Skin of body (tissue), 2 donors: Measurements from ENCODE around the gene GPR153. TPM values are rescaled to one million over a fixed set of nuclear protein-coding genes. Genes with fewer than 3 reads are reported as not detected.

Experiments
- DNase-seq: peaks from one replicate; lab custom pipeline; 2025; lab: John Stamatoyannopoulos, UW
- total RNA-seq: library from RNA; depleted of rRNA; stranded (reverse); fragments of >200 nt; gene quantifications from one replicate; pipeline ENCODE4 v1.2.3, GENCODE V29; 2014

GPR153 gene
- total RNA-seq, 1 donor from 2014 or later, result 17.4 TPM

DNA sequence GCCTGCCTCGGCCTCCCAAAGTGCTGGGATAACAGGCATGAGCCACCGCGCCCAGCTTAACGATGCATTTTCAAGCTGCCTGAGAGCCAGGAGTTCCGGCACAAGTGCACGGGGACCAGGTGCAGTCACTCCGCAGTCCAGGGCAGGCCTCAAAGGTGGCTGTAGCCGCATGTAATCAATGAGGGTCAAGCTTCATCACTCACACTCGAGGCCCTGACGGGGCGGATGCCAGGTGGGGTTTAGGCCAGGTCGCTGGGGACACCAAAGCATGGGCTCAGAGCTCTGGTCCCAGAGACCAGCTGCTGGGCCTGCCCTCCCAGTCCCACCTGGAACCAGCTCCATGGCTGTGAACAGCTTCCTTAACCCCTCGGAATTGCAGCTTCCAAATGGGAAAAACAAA lies 26.1 kb upstream of the GPR153 start:
- DNase-seq, result no peak

GRCh38 chr1:6286266-6286665 lies 25.4 kb upstream of the GPR153 start:
- DNase-seq, result no peak

GRCh38 chr1:6285336-6285735 lies 24.4 kb upstream of the GPR153 start:
- no peak for DNase-seq

DNA sequence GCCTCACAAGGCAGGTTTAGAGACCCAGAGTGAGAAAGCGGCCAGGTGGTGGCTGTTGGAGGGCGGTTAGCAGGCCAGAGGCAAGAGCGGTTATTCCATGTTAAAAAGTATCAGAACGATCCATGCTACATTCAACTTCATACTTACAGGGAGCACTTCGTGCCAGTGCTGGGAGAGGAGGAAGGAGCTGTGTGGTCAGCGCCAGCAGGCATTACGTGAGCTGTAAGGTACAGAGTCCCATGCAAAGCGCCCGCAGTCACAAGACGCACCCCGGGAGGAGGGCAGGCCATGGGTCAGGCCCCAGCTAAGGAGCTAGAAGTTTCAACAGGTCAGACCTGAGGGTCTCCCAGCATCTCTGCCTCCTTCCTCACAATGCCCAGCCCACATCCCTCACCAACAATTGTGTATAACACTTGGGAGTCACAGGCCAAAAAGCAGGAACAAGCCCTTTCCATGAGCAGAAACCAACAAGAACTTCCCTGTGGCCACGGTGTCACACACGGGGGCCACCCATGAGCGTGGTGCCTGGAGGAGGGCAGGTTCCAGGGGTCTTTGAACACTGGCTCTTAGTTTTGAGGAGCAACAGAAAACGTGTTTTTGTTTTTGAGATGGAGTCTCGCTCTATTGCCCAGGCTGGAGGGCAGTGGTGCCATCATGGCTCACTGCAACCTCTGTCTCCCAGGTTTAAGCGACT lies 21.8 kb upstream of the GPR153 start:
- no peak for DNase-seq

- DNase-seq, result no peak
Observed at GRCh38 chr1:6281511-6282402, 20.9 kb upstream of the GPR153 start.

- DNase-seq, result no peak
Observed at GRCh38 chr1:6280761-6281451, 20.0 kb upstream of the GPR153 start.

GRCh38 chr1:6279613-6280383 lies 18.9 kb upstream of the GPR153 start:
- DNase-seq, result no peak

DNA sequence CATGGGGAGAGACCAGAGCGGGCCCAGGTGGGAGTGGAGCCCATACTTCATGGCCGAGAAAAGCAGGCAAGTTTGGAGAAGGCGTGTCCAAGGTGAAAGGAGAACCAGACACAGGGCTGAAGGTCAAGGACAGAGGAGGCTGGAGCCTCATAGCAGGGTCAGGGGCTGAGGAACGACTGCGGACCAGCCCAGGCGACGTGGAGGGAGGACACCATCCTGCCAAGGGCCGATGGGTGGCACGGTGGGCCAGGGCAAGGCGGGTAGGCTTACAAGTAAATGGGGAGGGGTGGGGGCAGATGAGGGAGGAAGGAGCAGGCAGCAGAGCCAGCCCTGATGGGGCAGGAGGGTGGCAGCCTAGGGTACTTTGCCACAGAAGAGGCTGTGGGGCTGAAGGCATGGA lies 18.2 kb upstream of the GPR153 start:
- no peak for DNase-seq

DNA sequence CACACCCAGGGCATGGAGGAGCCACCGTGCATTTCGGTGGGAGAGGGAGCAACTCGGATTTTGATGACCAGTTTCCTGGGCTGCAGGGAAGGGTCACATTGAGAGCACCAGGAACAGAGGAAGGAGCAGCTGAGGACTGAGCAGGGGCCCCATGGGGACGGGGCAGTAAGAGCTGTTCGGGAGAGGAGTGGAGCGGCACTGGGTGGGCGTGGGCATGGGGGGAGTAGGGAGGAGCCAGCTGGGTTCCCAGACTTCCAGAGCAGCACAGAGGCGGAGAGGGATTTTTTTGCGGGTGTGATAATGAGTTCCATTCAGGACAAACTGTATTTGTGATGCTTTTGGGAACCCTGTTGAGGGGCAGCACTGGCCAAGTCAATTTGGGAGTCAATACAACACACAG lies 17.4 kb upstream of the GPR153 start:
- DNase-seq, result peak; percentile 11

DNA sequence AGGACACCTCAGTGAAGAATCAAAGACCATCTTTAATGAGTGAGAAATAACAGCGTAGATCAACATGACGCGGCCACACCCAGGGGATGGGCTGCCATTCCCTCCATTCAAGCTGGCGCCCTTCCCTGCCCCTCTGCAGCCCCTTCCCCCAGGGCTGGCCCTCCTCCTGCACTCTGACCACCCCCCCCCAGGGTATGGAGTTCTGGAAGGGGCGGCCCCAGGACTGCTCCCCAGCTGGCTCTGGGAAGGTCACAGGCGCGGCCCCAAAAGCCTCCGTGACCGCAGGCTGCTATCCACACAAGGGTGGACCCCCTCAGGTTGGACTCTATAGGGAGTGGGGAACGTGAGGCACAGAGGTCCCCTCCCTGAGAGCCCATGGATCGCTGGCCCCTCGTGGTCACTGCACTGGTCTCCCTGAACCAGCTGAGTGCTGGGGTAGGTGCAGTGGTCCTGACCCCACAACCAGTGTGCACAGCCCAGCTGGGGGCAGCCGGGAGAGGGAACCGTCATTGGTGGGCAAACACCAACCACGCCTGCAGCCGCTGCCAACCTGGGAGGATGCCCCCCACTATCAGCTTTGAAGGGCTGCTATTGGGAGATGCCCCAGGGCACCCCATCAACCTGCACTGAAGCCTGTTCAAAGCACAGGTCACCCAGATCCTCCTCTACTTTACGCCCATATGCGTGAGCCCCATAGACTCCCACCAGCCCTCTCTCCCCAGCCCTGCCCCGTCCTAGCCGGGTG lies 16.1 kb upstream of the GPR153 start:
- peak; percentile 46 for DNase-seq

GRCh38 chr1:6275826-6276782 lies 15.2 kb upstream of the GPR153 start:
- DNase-seq, result peak; percentile 88

GRCh38 chr1:6274622-6275139 lies 13.8 kb upstream of the GPR153 start:
- DNase-seq, result no peak

DNA sequence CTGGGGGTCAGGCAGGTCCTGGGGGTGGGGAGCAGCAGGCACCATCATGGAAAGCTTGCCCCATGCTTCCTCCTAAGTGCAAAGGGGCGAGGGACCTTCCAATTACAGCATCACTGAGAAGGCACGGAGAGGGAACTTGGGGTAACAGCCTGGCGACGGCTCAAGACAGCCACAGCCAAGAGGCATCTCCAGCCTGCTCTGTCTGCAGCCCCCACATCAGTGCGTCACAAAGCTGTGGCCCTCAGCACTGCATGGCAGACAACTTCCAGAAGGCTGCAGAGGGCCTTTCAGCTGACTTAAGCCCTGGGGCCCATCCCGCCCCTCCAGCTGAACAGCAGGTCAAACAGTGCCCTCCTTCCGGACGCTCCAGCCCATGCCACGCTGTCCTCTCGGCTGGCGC lies 13.2 kb upstream of the GPR153 start:
- no peak for DNase-seq

- DNase-seq, result no peak
Observed at GRCh38 chr1:6273380-6273891, 12.5 kb upstream of the GPR153 start.

- DNase-seq, result no peak
Observed at GRCh38 chr1:6272868-6273267, 12.0 kb upstream of the GPR153 start.

DNA sequence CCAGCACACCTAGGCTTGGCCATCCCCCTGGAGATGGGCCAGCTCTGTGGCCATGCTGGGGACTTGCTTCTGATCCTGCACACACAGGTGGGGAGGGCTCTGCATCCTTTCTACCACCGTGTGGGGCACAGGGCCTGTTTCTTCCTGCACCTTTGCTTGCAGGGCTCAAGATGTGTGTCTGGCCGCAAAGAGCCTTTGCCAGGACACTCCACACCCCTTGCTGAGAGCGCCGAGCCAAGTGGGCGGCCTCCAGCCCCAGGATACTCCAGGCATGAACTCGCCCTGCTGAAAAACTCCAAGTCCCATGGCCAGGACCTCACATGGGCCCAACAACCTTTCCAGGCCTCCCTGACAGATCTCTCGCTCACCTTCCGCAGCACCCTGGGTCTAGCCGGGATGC lies 11.6 kb upstream of the GPR153 start:
- DNase-seq, result no peak

- peak; percentile 46 for DNase-seq
Observed at GRCh38 chr1:6271554-6271953, 10.7 kb upstream of the GPR153 start.

DNA sequence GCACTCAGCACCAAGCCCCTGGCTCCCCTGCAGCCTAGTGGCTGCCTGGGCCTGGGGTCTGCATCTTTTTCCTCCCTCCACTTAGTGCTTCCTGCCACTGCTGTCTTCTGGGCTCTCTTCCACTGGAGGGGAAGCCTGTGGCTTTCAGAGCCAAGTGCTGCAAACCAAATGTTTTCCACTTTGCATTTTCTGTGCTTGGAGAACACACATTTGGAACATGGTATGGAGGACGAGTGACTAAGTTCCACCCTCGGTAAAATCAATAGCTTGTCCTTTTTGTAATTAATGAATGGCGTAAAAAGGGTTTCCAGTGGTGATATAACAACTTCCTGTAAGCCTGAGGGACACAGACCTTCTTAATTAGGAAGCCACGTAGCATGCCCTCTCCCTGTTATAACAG lies 10.1 kb upstream of the GPR153 start:
- DNase-seq, result peak; percentile 93

DNA sequence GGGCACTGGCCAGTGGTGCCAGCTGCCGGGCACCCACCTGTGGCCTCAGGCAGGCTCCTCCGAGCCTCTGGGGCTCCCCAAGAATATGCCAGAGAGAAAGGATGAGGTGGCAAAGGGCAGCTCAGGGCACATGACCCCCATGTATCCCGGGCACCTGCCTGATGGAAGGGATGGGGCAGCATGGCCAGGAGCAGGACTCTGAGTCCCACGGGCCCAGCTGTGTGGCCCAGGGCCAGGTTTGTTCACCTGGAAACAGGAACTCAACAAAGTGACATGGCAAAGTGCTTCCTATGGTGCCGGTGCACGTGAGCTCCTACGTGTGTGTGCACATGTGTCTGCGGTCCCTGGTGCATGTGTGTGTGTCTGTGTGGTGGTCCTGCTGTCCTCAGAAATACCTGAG lies 9.5 kb upstream of the GPR153 start:
- DNase-seq, result peak; percentile 55
